Measurements from ENCODE around the gene MOG.
A peak's percentile ranks its signal among the peaks of the same experiment; 100 is the strongest.

MOG gene

GRCh38 chr6:29656798-29657197, at the start of gene MOG:
Gene MOG, plus strand, starts transcription at chr6:29657092. Its CDS starts 118 bp downstream, at chr6:29657210.
- no peak for DNase-seq

DNA sequence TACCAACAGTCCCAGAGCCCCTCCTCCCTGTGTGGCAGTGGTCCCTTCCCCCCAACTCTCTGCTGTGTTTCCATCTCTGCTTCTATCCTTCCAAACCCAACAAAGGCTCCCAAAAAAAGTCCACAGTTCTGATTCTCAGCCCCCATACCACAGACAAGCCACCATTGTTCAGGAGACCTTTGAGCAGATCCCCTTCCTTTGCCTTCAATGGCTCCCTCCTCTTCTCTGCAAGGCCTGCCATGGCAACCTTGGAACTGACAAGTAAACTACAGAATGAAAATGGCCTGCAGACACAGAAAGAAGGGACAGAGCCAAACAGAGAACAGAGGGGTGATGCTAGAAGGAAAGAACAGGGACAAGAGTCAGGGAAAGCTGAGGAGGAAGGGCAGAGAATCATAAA, 48.8 kb upstream of the MOG start:
- no peak for DNase-seq

GRCh38 chr6:29610540-29610939, 46.4 kb upstream of the MOG start:
- DNase-seq: no peak

DNA sequence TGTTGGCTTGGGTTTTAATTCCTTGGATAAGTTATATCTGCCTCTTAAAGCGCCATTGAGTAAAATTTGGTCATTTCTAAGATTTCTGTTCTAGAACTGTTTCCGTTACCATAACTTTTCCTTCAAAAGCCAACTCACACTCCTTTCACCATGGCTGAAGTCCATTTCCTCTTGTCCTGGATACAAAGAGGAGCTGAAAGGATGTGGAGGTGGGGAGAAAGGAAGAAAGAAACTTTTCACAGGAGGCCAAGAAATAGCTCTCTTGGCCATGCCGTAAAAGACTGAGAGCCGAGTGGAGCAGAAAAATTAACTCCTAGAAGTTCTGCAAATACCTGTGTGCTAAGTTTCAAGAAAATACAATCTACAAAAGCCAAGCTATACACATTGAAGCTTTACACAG, 45.5 kb upstream of the MOG start:
- no peak for DNase-seq

DNA sequence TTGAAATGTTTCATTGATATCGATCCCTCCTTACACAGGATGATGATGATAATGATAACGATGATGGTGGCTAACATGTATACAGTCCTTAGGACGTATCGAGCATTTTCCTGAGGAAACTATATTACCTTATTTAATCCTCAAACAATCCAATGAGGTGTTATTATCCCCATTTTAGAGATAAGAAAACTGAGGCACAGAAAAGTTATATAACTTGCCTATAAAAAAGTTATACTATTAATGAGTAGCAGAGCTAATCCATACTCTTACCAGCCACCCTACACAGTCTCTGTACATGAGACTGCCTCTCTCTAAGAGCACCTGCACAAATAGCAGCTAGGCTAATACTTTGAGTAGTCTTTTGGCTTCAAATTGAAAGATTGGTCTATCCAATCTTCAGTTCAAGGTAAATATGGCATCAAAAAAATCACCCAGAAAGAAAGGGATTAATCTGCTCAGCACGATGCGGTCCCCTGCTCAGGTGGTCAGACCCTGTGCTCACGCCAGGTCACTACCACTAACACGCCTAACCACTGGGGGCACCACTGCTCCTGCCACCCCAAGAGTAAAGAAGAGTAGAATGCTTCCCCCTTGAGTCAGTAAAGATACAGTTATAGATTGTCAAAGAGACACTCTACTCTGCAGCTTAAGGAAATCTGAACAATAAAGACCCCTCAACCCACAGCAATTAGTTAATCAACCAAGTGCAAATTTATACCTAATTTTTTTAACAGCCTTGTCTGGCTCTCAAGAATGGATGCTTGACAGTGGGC, 38.9 kb upstream of the MOG start:
- DNase-seq: no peak

DNA sequence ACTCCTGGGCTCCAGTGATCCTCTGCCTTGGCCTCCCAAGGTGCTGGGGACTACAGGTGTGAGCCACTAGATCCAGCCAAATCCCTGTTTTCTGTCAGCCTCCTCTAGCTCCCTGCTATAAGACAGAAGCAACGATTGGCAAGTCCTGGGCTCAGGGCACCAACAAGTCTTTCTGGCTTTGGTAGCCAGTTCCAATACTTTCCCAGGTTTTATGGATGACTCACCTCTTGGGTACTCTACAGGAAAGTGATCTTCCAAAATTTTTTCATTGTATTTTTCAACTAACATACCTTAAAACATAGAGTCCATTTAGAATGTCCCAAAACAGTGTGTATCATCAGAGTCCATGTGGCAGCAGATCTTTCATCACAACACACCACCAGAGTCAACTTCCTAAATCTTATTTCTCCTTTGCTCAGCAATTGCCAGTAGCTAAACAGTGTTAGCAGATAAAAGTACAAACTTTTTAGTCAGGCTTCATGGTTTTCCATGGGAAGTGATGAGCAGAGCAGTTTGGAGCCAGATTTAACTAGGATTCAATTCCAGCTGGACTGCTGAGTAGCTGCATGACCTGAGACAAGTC, 37.2 kb upstream of the MOG start:
- DNase-seq: no peak

- DNase-seq: no peak
These were observed 36.3 kb upstream of the MOG start for GRCh38 chr6:29620630-29621029.

GRCh38 chr6:29624520-29624961, 32.4 kb upstream of the MOG start:
- no peak for DNase-seq

- no peak for DNase-seq
These were observed 31.5 kb upstream of the MOG start for GRCh38 chr6:29625337-29625930.

- no peak for DNase-seq
These were observed 29.7 kb upstream of the MOG start for GRCh38 chr6:29626948-29627754.

- DNase-seq: no peak
These were observed 29.0 kb upstream of the MOG start for GRCh38 chr6:29627755-29628418.

DNA sequence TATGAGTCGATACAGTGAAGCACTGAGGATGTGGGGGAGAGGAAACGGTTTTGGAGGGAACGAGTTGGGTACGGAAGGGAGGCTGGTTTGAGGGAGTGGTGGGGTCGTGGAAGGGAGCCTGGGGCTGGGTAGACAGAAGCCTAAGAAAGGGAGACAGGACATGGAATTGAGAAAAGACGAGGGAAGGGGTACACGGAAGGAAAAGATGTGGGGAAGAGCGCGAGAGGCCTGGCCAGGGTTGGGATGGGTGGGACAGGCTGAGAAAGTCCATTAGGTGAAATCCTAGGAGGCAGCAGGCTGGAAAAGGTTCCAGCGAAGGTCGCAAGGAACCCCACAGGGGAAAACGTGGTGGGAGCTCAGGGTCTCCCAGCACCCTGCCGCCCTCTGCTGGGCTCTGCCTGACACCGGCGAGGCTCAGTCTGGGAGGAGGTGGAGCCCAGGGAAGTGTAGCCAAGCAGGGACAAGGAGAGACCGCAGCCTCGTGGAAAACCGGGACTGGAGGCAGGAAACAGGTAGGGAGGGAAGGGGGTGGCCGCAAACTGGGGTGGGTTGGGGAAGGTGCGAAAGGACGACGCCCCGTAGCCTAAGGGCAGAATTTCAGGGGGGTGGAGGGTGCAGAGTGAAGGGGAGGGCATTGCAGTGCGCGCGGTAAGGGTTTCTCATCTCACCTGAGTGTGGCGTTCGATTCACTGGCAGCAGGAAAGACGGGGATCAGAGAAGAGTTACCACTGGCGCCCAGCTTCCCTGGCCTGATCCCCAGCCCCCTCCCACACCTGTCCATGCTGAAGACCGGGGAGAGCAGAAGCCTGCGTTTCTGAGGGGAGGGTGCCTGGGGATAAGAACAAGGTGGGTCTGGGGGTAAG, 28.2 kb upstream of the MOG start:
- DNase-seq: peak; percentile 8

GRCh38 chr6:29629571-29629970, 27.3 kb upstream of the MOG start:
- DNase-seq: no peak

GRCh38 chr6:29630315-29630714, 26.6 kb upstream of the MOG start:
- no peak for DNase-seq

DNA sequence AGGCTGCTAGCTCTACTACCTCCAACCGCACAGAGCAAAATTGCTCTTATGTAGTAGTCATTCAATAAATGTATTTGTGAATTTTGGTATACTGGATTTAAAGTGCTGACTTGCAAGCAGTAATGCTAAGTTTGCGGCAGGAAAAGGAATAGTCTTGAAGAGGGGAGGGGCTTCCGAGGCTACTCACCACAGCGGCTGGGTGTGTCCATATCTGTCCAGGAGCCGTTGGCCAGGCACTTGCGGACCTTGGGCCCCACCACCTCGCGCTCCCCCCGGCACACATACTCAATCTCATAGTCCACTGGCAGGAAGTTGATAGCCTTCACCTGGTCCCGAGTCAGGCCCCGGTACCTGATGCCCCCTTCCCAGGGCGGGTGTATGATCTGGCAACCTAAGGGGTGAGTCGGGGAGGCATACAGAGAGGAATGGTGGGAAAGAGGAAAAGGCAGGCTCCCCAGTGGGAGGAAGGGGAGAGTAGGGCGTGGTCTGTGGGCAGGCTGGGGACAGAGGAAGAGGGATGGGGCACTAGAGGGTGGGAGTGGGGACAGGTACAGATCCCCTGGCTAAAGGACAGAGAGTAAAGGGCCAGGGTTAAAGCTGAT, 25.6 kb upstream of the MOG start:
- DNase-seq: no peak

GRCh38 chr6:29631860-29632731, 24.8 kb upstream of the MOG start:
- no peak for DNase-seq

GRCh38 chr6:29632789-29633533, 23.9 kb upstream of the MOG start, which contains the start of gene GABBR1:
Gene GABBR1, minus strand, starts transcription at chr6:29633183. Its CDS starts 798 bp downstream, at chr6:29632385.
- peak; percentile 53 for DNase-seq

DNA sequence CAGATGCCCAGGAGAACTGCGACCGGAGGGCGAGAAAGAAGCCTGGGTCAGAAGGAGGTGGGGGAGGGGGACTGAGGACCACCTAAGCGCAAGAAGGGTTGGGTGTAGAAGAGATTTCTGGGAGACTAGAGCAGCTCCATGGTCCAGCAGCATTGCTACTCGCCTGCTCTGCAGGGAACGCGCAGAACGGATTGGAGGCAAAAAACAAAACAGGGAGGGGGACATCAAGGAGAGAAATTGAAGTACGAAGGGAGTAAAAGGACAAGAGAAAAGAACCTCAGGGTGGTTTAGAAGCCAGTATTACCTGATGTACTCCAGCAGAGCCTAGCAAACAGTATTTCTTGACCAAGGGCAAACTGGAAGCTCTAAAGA, 23.4 kb upstream of the MOG start:
- no peak for DNase-seq

- no peak for DNase-seq
These were observed 19.6 kb upstream of the MOG start for GRCh38 chr6:29637247-29637646.

Data from NCI-H187 treated with DMSO at 0.1 percent for 48 hours (cell line).